IPS-18c (cell line): ENCODE measurements around the gene SFTA2.
"Not testable (repeated sequence)": the region's sequence is repeated elsewhere in the genome, so short reads cannot be mapped to it uniquely, and the experiment has no call there.

ENCODE experiments used
- H3K4me3 ChIP-seq: 2 replicates; pipeline ENCODE4 v1.7.0; 2013; ENCODE audit warnings: low read depth, mild to moderate bottlenecking, low read length, moderate library complexity; ENCODE audit not compliant: insufficient read depth
- H3K9me3 ChIP-seq: one replicate; pipeline ENCODE4 v1.6.1; 2013; ENCODE audit warnings: mild to moderate bottlenecking, low read length, moderate library complexity; ENCODE audit not compliant: control insufficient read depth, insufficient read depth

SFTA2 gene

GRCh38 chr6:30924040-30924627 lies 7.8 kb downstream of the SFTA2 start:
- not testable (repeated sequence) for H3K9me3 ChIP-seq, H3K4me3 ChIP-seq

DNA sequence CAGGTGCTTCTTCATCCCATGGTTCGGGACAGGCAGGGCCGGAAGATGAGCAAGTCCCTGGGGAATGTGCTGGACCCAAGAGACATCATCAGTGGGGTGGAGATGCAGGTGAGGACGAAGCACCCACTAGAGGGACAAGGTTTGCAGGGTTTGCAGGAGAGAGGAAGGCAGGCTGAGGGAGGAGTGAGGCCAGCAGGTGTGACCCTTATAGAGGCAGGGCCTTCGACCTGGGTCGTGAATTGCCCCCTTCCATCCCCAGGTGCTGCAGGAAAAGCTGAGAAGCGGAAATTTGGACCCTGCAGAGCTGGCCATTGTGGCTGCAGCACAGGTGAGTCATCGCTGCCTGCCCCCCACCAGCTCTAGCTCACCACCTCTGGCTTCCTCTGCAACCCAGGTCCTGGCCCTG lies 9.5 kb downstream of the SFTA2 start:
- H3K9me3 ChIP-seq = peaks cover 1% of the 10 kb centered on the region
- H3K4me3 ChIP-seq = no peak overlapping the region

DNA sequence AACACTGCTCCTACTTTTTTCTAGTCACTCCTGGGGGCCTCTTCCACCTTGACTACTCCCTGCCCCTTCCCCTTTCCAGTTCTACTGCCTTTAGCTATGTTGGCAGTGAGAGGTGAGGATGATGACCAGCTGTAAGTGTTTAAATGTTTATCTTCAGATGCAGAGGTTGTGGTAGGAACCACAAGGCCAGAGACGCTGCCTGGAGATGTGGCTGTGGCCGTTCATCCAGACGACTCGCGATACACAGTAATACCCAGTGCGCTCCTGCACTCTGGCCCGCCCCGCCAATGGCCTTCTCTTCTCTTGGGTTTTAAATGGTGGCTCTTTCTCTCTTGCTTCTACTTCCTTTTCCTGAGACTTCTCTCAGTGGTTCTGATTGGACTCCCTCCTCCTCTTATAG lies 13.3 kb downstream of the SFTA2 start:
- no peaks in the 10 kb centered on the region for H3K9me3 ChIP-seq
- no peak overlapping the region for H3K4me3 ChIP-seq

- no peak overlapping the region for H3K4me3 ChIP-seq
- no peaks in the 10 kb centered on the region for H3K9me3 ChIP-seq
Observed at GRCh38 chr6:30917487-30917886, 14.5 kb downstream of the SFTA2 start.

DNA sequence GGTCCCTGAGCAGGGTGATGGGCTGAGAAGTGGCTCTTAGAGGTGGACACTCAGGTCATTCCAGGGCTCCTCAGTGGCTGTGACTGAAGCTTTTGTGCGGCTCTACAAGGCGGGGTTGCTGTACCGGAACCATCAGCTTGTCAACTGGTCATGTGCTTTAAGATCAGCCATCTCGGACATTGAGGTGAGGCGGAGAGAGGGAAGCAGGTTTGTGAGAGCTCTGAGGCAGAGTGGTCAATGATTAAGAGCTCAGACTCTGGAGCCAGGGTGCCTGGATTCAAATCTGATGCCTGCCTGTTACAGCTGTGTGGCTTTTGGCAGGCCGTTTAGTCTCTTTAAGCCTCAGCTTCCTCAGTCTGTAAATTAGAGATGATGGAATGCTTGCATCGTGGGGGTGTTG lies 14.9 kb downstream of the SFTA2 start:
- Histone ChIP-seq H3K9me3 (no peaks in the 10 kb centered on the region), H3K4me3 (no peak overlapping the region)

DNA sequence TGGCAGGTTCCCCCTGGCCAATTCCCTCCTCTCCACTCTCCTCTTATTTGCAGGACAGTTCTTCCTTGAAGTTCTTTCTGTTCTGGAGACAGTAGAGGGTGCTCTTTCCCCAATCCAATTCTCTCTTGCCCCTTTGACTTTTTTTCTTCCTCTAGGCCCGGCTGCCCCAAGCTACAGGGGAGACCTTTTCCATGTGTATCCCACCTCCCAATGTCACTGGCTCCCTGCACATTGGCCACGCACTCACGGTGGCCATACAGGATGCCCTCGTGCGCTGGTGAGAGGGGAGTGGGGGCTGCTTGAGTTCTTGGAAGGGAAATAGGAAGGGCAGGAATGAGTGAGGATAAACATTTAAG lies 16.4 kb downstream of the SFTA2 start:
- no peak overlapping the region; the same call in 1 of the 2 replicates for H3K4me3 ChIP-seq

DNA sequence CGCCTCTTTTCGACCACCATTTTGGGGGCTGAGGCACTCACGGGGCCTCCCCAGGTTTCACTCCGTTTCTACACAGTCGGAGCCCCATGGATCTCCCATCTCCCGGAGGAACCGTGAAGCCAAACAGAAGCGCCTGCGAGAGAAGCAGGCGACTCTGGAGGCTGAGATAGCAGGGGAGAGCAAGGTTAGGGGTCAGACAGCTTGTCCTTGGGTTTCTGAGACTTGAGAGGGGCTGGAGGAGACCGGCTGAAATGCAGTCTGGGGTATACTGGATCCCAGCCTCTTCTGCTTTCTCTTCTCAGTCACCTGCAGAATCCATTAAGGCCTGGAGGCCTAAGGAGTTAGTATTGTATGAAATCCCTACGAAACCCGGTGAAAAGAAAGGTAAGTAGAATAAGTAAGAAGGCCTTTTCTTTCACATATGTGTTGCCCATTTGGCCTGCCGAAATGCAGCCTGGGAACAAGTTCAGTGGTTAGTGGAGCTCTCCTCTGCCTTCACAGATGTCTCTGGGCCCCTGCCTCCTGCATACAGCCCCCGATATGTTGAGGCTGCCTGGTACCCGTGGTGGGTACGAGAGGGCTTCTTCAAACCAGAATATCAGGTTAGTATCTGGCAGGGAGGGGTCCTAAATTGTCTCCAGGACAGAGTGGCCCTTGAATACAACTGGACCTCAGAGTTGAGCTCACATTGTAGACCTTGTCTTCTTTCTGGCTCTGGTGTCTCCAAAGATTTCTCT lies 16.9 kb downstream of the SFTA2 start:
- H3K4me3 ChIP-seq = peak overlapping the region; percentile 70

More for the DNA sequence above, 16.4 kb downstream of the SFTA2 start:
- no peaks in the 10 kb centered on the region for H3K9me3 ChIP-seq

GRCh38 chr6:30914076-30914853 lies 17.7 kb downstream of the SFTA2 start, which contains the start of gene VARS2:
Gene VARS2, plus strand, starts transcription at chr6:30914238. Its CDS starts 599 bp downstream, at chr6:30914837.
- peak within 1 kb of the TSS; percentile 70 for H3K4me3 ChIP-seq

More for the DNA sequence above, 16.9 kb downstream of the SFTA2 start:
- no peaks in the 10 kb centered on the region for H3K9me3 ChIP-seq

GRCh38 chr6:30913721-30914075 lies 18.3 kb downstream of the SFTA2 start:
- Histone ChIP-seq H3K4me3 (peak overlapping the region; percentile 70; the same call in 1 of the 2 replicates), H3K9me3 (no peaks in the 10 kb centered on the region)

More at GRCh38 chr6:30914076-30914853, 17.7 kb downstream of the SFTA2 start, which contains the start of gene VARS2:
- H3K9me3 ChIP-seq = no peaks in the 10 kb centered on the region

DNA sequence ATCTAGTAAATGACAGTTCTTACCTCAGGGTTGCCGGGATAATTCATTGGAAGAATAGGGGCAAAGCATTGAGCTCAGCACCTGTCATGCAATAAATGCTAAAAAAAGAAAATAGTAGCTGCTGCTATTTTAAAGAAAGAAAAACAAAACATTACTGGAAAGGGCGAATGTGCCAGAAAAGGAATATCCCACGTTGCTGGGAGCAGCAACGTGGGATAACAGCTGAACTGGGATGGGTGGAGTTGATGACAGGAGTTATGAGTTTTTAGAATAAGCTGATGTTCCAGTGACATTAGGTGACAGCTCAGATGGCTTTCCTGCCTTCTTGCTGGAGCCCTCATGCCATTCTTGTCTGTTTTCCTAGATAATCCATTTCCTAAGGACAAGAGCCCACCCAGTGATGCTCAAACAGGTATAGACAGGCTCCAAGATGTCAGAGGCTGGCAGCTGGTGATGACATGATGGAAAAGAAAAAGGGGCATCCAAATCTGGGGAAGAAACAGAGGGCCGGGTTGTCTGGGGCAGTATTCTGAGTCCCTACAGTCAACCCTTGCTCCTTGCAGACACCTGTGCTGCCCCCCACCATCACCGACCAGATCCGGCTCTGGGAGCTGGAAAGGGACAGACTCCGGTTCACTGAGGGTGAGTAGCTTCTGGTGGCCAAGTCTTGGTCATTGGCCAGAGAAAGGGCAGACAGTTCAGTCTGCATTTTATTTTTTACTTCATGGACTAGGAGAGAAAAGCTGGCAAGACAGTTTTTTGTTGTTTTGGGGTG lies 19.0 kb downstream of the SFTA2 start:
- Histone ChIP-seq H3K9me3 (no peaks in the 10 kb centered on the region), H3K4me3 (no peak overlapping the region)

- not testable (repeated sequence) for H3K4me3 ChIP-seq, H3K9me3 ChIP-seq
Observed at GRCh38 chr6:30910473-30910872, 21.5 kb downstream of the SFTA2 start.

GRCh38 chr6:30908700-30909099 lies 23.3 kb downstream of the SFTA2 start:
- Histone ChIP-seq H3K9me3 (no peaks in the 10 kb centered on the region), H3K4me3 (peak overlapping the region; percentile 99)

- Histone ChIP-seq H3K4me3 (peak within 1 kb of the TSS; percentile 99), H3K9me3 (no peaks in the 10 kb centered on the region)
Observed at GRCh38 chr6:30907758-30908591, 24.0 kb downstream of the SFTA2 start, which contains the start of gene GTF2H4. Gene GTF2H4, plus strand, starts transcription at chr6:30908207.

GRCh38 chr6:30907290-30907757 lies 24.6 kb downstream of the SFTA2 start:
- not testable (repeated sequence) for H3K9me3 ChIP-seq
- H3K4me3 ChIP-seq = peak overlapping the region; percentile 99; the same call in 1 of the 2 replicates

- Histone ChIP-seq H3K4me3 (no peak overlapping the region), H3K9me3 (no peaks in the 10 kb centered on the region)
Observed at GRCh38 chr6:30903236-30903635, 28.7 kb downstream of the SFTA2 start.

- Histone ChIP-seq H3K9me3 (no peaks in the 10 kb centered on the region), H3K4me3 (no peak overlapping the region)
Observed at GRCh38 chr6:30902709-30903108, 29.3 kb downstream of the SFTA2 start.
